GM23248 (cell line): ENCODE results near the gene NCAN. TPM values are rescaled to one million over a fixed set of nuclear protein-coding genes. Genes with fewer than 3 reads are reported as not detected.

Experiments
- DNase-seq: peaks from one replicate; pipeline ENCODE4 v3.0.0-alpha.2; 2015
- H2AFZ ChIP-seq: fragments of 200-600 bp; sonication (generic); 2 replicates; pipeline ENCODE4 v1.6.1; 2016; ENCODE audit warnings: antibody characterized with exemption
- H3F3A ChIP-seq: fragments of 200-600 bp; sonication (generic); 2 replicates; pipeline ENCODE4 v1.6.1; 2016; ENCODE audit warnings: mild to moderate bottlenecking, antibody characterized with exemption, mixed run types; ENCODE audit not compliant: insufficient read depth
- H3K27ac ChIP-seq: fragments of 200-600 bp; sonication (generic); 2 replicates; pipeline ENCODE4 v1.5.1; 2016; ENCODE audit warnings: mild to moderate bottlenecking
- H3K27me3 ChIP-seq: fragments of 200-600 bp; sonication (generic); replicated peaks from 2 replicates; pipeline ENCODE4 v1.6.1; 2016; ENCODE audit warnings: mild to moderate bottlenecking; ENCODE audit not compliant: insufficient read depth
- H3K36me3 ChIP-seq: fragments of 200-600 bp; sonication (generic); 2 replicates; pipeline ENCODE4 v1.6.1; 2016; ENCODE audit warnings: low read depth, mild to moderate bottlenecking
- H3K4me1 ChIP-seq: fragments of 200-600 bp; sonication (generic); 2 replicates; pipeline ENCODE4 v1.6.1; 2016; ENCODE audit warnings: mild to moderate bottlenecking; ENCODE audit not compliant: insufficient read depth
- H3K4me2 ChIP-seq: fragments of 200-600 bp; sonication (generic); one replicate; pipeline ENCODE4 v1.6.1; 2016; ENCODE audit warnings: mild to moderate bottlenecking; ENCODE audit not compliant: unreplicated experiment
- H3K4me3 ChIP-seq: fragments of 200-600 bp; sonication (generic); 2 replicates; pipeline ENCODE4 v1.5.1; 2016; ENCODE audit warnings: mild to moderate bottlenecking
- H3K79me2 ChIP-seq: fragments of 200-600 bp; sonication (generic); 2 replicates; pipeline ENCODE4 v1.6.1; 2016; ENCODE audit warnings: mild to moderate bottlenecking; ENCODE audit not compliant: insufficient read depth
- H3K9ac ChIP-seq: fragments of 200-600 bp; sonication (generic); 2 replicates; pipeline ENCODE4 v1.6.1; 2016; ENCODE audit warnings: mild to moderate bottlenecking
- H3K9me2 ChIP-seq: fragments of 200-600 bp; sonication (generic); 2 replicates; pipeline ENCODE4 v1.6.1; 2016; ENCODE audit warnings: mixed run types, mild to moderate bottlenecking, moderate library complexity; ENCODE audit not compliant: insufficient read depth
- H3K9me3 ChIP-seq: fragments of 200-600 bp; sonication (generic); one replicate; pipeline ENCODE4 v1.6.1; 2017; ENCODE audit warnings: low read depth
- H4K20me1 ChIP-seq: fragments of 200-600 bp; sonication (generic); 2 replicates; pipeline ENCODE4 v1.6.0; 2016; ENCODE audit not compliant: insufficient read depth
- EZH2 ChIP-seq: fragments of 200-600 bp; sonication (generic); IDR thresholded peaks from 2 replicates; pipeline ENCODE4 v1.6.1; 2018; ENCODE audit warnings: antibody characterized with exemption, mild to moderate bottlenecking; ENCODE audit not compliant: insufficient read depth, poor library complexity, severe bottlenecking
- EZH2phosphoT487 ChIP-seq: fragments of 200-600 bp; sonication (generic); IDR thresholded peaks from 2 replicates; pipeline ENCODE4 v1.6.1; 2018; ENCODE audit warnings: antibody characterized with exemption, moderate library complexity, mild to moderate bottlenecking, low read depth; ENCODE audit not compliant: insufficient read depth
- WGBS, 2 experiments: methylation state at CpG; one replicate each; pipeline ENCODE4 v1.1.6; 2015 to 2017; ENCODE audit warnings: low lambda C conversion rate in 2 of 2, low coverage in 1 of 2; ENCODE audit errors: missing lambda C conversion rate in 2 of 2; 5-methylcytosine and 5-hydroxymethylcytosine counted together
- in situ Hi-C: fragments of 300-500 bp; cut with MboI; formaldehyde crosslinking; loops from 2 replicates; pipeline ENCODE4 v1.15.0; 2020
- polyA plus RNA-seq: library from polyadenylated mRNA; unstranded; fragments of >200 nt; fragmentation: Nextera tagmentation; extraction: Ambion mirVana; gene quantifications from 2 replicates; pipeline ENCODE4 v1.2.1, GENCODE V29; 2016
- total RNA-seq: library from RNA; depleted of rRNA; stranded (reverse); fragments of >200 nt; shearing (Covaris generic); gene quantifications from 2 replicates; pipeline ENCODE4 v1.2.3, GENCODE V29; 2014

NCAN gene
- total and polyA plus RNA-seq, 2 experiments from 2014 or later: not detected

GRCh38 chr19:19234220-19234816 is 22.6 kb downstream of the NCAN start:
- no peaks in the 10 kb centered on the region for H3K9me2 ChIP-seq
- H3K79me2 ChIP-seq: no peaks in the 10 kb centered on the region
- no peaks in the 10 kb centered on the region for H3F3A ChIP-seq
- no peak overlapping the region for H3K27ac ChIP-seq
- H3K36me3 ChIP-seq: no peaks in the 10 kb centered on the region
- H3K4me3 ChIP-seq: no peak overlapping the region
- H3K9ac ChIP-seq: no peak overlapping the region
- no peak overlapping the region for H2AFZ ChIP-seq
- H3K4me1 ChIP-seq: no peaks in the 10 kb centered on the region
- in situ Hi-C loops: no loop called here
- no peaks in the 10 kb centered on the region for H3K9me3 ChIP-seq
- WGBS, 2 experiments: 38 to 44% methylated on average over 2 of the region's 2 CpGs
- H3K27me3 ChIP-seq: peaks cover 7% of the 10 kb centered on the region; the same call in 1 of the 2 replicates
- DNase-seq: no peak
- no peak overlapping the region for H3K4me2 ChIP-seq
- no peak for TF ChIP-seq EZH2phosphoT487
- no peak for TF ChIP-seq EZH2
- H4K20me1 ChIP-seq: no peaks in the 10 kb centered on the region

GRCh38 chr19:19236173-19236572 is 24.4 kb downstream of the NCAN start:
- Histone ChIP-seq H3K4me2 (no peak overlapping the region), H4K20me1 (no peaks in the 10 kb centered on the region), H3K36me3 (no peaks in the 10 kb centered on the region), H3K9me3 (no peaks in the 10 kb centered on the region), H3F3A (no peaks in the 10 kb centered on the region), H3K9me2 (no peaks in the 10 kb centered on the region), H3K27me3 (no peaks in the 10 kb centered on the region), H3K4me1 (no peaks in the 10 kb centered on the region), H3K79me2 (no peaks in the 10 kb centered on the region), H3K9ac (no peak overlapping the region), H2AFZ (no peak overlapping the region), H3K27ac (no peak overlapping the region), H3K4me3 (no peak overlapping the region)
- no peak for DNase-seq
- in situ Hi-C loops: no loop called here
- TF ChIP-seq EZH2phosphoT487: no peak
- TF ChIP-seq EZH2: no peak

- H3K27ac ChIP-seq: no peak overlapping the region
- H3K4me1 ChIP-seq: no peaks in the 10 kb centered on the region
- H3K9ac ChIP-seq: no peak overlapping the region
- TF ChIP-seq EZH2phosphoT487: no peak
- TF ChIP-seq EZH2: no peak
- no peak overlapping the region for H3K4me2 ChIP-seq
- no peak overlapping the region for H3K4me3 ChIP-seq
- H3K79me2 ChIP-seq: no peaks in the 10 kb centered on the region
- in situ Hi-C loops: no loop called here
- H3K9me2 ChIP-seq: no peaks in the 10 kb centered on the region
- WGBS, 2 experiments: 59 to 69% methylated on average over 16 to 18 of the region's 18 CpGs
- no peak overlapping the region for H2AFZ ChIP-seq
- H3K36me3 ChIP-seq: no peaks in the 10 kb centered on the region
- DNase-seq: no peak
- H3K27me3 ChIP-seq: no peaks in the 10 kb centered on the region
- no peaks in the 10 kb centered on the region for H3F3A ChIP-seq
- H4K20me1 ChIP-seq: no peaks in the 10 kb centered on the region
- no peaks in the 10 kb centered on the region for H3K9me3 ChIP-seq
Observed at GRCh38 chr19:19238126-19238894, 26.6 kb downstream of the NCAN start.

- H3K27ac ChIP-seq: no peak overlapping the region
- no peaks in the 10 kb centered on the region for H3K4me1 ChIP-seq
- no peak for DNase-seq
- no peaks in the 10 kb centered on the region for H3K27me3 ChIP-seq
- TF ChIP-seq EZH2 (no peak), EZH2phosphoT487 (no peak)
- H3K79me2 ChIP-seq: no peaks in the 10 kb centered on the region
- H2AFZ ChIP-seq: no peak overlapping the region
- H3K4me3 ChIP-seq: no peak overlapping the region
- in situ Hi-C loops: no loop called here
- no peak overlapping the region for H3K9ac ChIP-seq
- H3K9me3 ChIP-seq: no peaks in the 10 kb centered on the region
- no peaks in the 10 kb centered on the region for H3K9me2 ChIP-seq
- no peak overlapping the region for H3K4me2 ChIP-seq
- H3K36me3 ChIP-seq: no peaks in the 10 kb centered on the region
- H4K20me1 ChIP-seq: no peaks in the 10 kb centered on the region
- H3F3A ChIP-seq: no peaks in the 10 kb centered on the region
Observed at GRCh38 chr19:19239675-19240074, 27.9 kb downstream of the NCAN start.
